Rectal smooth muscle tissue (tissue), 1 donor: ENCODE data around the gene ZDHHC20.

Source experiments
- H3K27ac ChIP-seq: one replicate; pipeline ENCODE4 v1.7.0; 2013; ENCODE audit warnings: low read depth, low read length, inconsistent platforms
- H3K27me3 ChIP-seq: one replicate; pipeline ENCODE4 v1.7.0; 2013; ENCODE audit warnings: low read length; ENCODE audit not compliant: control insufficient read depth, insufficient read depth
- H3K36me3 ChIP-seq: one replicate; pipeline ENCODE4 v1.7.0; 2013; ENCODE audit warnings: low read length; ENCODE audit not compliant: control insufficient read depth, insufficient read depth
- H3K4me1 ChIP-seq: one replicate; pipeline ENCODE4 v1.7.0; 2013; ENCODE audit warnings: low read length; ENCODE audit not compliant: control insufficient read depth, insufficient read depth
- H3K4me3 ChIP-seq: one replicate; pipeline ENCODE4 v1.7.0; 2013; ENCODE audit warnings: low read length
- H3K9ac ChIP-seq: one replicate; pipeline ENCODE4 v1.7.0; 2013; ENCODE audit warnings: low read length

Gene ZDHHC20

DNA sequence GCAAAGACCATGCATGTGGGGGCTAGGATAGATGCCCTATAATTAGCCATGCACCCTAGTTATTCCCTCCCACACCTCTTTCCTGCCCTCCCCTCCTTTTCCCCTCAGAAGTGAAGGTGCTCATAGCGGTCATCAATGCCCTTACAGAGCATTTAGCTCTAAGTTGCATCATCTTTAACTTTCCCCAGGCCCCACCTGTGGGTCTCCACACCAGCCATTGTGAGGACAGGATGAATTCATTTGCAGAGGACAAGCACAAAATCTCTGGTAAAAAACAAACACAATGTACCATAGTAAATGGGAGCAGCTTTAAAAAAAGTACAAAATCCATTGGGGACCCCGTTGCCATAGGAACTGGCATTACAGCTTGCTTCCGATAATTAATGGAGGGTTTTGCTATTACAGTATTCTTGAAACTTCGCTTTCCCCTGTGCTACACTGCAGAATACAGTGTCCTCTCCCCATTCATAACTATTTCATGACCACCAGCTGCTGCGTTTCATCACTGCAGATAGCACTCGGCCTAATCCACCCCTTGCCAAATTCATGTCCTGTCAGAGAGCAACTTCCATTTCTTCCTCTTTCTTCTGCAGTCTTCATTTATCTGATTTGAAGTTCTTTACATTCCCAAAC is 110.5 kb downstream of the ZDHHC20 start:
- no peaks in the 10 kb centered on the region for H3K4me1 ChIP-seq
- no peaks in the 10 kb centered on the region for H3K27me3 ChIP-seq
- no peaks in the 10 kb centered on the region for H3K36me3 ChIP-seq
- no peak overlapping the region for H3K4me3 ChIP-seq
- no peak overlapping the region for H3K27ac ChIP-seq
- H3K9ac ChIP-seq, result no peak overlapping the region

DNA sequence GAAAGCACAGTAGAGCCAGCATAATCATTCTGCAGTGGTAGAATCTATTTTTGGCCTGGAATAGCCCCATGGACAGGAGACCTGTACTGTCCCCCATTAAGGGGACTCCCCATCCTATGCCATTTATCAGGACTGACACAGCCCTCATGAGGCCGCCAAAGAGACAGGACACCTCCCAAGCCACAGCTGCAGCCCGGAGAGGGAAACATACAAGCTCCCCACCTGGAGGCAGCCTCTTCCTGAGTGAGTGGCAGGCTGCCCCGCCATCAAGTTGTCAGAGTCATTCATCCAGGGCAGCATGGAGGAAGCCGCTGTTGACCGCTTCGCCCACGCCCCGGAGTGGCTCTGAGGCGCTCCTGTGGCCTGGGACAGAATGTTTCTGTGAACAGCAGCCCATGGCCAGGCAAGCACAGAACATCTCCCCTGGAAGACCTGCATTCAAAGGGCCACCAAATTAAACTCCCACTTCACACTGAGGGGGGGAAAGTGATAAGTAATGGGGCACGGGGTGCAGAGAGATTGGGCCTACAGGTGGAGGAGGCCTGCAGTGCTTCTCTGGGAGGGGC is 111.3 kb downstream of the ZDHHC20 start:
- Histone ChIP-seq H3K27ac (no peak overlapping the region), H3K9ac (no peak overlapping the region), H3K27me3 (no peaks in the 10 kb centered on the region), H3K36me3 (no peaks in the 10 kb centered on the region), H3K4me3 (no peak overlapping the region), H3K4me1 (no peaks in the 10 kb centered on the region)

DNA sequence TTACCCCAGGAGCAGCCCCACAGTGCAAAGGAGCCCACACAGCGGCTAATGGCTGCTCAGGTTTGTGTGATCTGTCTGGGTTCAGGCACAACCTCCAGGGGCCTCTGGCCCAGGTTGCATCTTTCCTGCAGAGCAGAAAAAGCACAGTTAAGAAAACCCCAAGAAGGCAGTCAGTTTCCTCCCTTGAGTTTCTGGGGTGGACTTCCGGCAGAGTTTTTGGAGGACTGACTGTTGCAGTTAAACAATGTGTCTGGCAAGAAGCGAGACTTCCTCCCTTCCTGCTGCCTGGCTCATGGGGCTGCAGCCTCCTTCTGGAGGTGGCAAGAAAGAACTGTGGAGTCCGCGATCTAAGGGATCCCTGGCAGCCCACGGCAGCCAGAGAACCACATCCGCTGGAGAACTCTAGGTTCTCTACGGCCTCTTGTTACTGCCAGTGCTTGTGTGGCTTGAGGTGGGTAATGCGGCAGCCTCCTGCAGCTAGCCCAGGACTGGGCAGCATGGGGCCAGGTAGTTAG is 114.4 kb downstream of the ZDHHC20 start:
- no peaks in the 10 kb centered on the region for H3K36me3 ChIP-seq
- H3K4me1 ChIP-seq, result no peaks in the 10 kb centered on the region
- H3K9ac ChIP-seq, result no peak overlapping the region
- H3K27ac ChIP-seq, result no peak overlapping the region
- H3K4me3 ChIP-seq, result peak overlapping the region; percentile 19
- no peaks in the 10 kb centered on the region for H3K27me3 ChIP-seq

DNA sequence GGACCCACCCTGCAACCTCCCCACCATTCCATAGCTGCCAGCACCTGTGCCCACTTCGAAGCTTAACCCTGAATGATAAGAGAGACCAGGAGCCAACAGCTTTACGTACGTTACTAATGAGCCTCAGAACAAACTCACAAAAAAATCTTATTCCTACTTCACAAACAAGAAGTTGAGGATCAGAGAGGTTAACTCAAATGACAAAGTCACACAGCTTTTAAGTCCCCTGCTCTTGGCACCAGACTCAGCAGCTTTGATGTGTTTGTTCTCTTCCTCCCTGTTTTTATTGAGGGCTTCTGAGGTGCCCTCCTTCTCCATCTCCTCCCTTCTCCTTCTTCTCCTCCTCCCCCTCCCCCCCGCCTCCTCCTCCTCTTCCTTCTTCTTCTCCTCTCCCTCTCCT is 115.4 kb downstream of the ZDHHC20 start:
- no peak overlapping the region for H3K9ac ChIP-seq
- no peaks in the 10 kb centered on the region for H3K4me1 ChIP-seq
- no peak overlapping the region for H3K27ac ChIP-seq
- no peaks in the 10 kb centered on the region for H3K36me3 ChIP-seq
- no peaks in the 10 kb centered on the region for H3K27me3 ChIP-seq
- H3K4me3 ChIP-seq, result no peak overlapping the region

DNA sequence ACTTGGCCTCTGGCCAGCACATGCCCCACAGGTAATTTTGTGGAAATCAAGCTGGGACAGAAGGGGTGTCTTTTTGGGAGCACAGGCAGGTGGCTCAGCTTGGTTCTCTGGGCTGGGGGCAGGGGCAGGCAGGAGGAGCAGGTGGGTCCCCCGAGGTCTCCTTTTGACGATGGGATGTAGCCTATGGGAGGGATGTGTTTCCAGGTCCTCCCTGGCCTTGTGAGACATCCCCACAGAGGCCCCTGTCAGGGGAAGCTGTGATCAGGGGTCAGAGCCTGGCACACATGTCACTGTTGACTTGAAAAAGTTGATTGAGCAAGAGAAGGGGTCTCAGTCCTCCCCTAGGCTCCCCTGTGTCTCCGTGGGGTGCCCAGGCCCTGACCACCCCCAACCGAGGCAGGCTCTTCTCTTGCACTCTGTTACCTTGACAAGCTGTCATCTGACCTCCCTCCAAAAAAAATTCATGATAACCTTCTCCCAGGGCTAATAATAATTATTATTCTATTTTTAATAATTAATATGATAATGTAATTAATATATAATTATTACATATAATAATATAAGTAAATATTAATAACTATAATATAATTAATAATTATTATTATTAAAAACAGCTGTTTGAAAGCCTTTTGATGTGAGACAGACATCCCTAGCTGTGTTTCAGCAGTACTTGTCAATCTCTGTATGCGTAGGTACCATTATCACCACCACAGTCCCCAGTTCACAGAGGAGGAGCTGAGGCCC is 116.2 kb downstream of the ZDHHC20 start:
- no peak overlapping the region for H3K4me3 ChIP-seq
- H3K27ac ChIP-seq, result no peak overlapping the region
- no peaks in the 10 kb centered on the region for H3K4me1 ChIP-seq
- H3K27me3 ChIP-seq, result no peaks in the 10 kb centered on the region
- H3K9ac ChIP-seq, result no peak overlapping the region
- no peaks in the 10 kb centered on the region for H3K36me3 ChIP-seq

DNA sequence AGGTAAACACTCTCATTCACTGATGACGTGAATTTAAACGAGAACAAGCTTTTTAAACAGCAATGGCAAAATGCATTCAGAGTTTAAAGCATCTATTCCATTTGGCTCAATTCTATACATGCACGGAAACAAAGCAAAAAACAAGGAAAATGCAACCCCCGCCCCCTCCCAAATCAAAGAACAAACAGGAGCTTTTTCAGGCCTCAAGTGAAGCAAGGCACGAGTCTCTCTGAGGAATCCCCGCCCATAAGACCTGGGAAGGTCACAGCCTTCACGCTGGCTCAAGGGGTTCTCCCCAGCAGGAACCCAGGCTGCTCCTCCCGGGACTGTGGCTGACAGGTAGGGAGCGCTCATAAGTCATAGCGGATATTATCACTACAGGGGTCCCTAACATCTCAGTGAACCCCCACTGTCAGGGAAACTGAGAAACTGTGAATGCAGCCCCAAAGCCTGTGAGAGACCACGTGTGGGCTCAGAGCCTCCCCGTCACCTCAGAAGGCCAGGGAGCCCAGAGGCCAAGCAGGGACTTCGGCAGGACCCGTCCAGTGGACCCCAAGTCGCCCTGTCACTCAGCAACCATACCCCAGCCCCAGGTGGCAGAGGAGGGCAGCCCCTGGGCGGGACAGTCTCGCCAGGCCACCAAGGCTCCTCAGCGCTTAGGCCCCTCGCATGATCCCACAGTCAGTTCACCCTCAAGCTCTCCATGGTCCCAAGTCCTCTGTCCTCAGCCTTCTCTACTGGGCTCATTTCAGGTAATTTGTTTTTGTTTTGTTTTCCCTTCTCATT is 117.3 kb downstream of the ZDHHC20 start:
- no peaks in the 10 kb centered on the region for H3K4me1 ChIP-seq
- no peak overlapping the region for H3K27ac ChIP-seq
- no peaks in the 10 kb centered on the region for H3K36me3 ChIP-seq
- H3K27me3 ChIP-seq, result no peaks in the 10 kb centered on the region
- no peak overlapping the region for H3K9ac ChIP-seq
- H3K4me3 ChIP-seq, result no peak overlapping the region

DNA sequence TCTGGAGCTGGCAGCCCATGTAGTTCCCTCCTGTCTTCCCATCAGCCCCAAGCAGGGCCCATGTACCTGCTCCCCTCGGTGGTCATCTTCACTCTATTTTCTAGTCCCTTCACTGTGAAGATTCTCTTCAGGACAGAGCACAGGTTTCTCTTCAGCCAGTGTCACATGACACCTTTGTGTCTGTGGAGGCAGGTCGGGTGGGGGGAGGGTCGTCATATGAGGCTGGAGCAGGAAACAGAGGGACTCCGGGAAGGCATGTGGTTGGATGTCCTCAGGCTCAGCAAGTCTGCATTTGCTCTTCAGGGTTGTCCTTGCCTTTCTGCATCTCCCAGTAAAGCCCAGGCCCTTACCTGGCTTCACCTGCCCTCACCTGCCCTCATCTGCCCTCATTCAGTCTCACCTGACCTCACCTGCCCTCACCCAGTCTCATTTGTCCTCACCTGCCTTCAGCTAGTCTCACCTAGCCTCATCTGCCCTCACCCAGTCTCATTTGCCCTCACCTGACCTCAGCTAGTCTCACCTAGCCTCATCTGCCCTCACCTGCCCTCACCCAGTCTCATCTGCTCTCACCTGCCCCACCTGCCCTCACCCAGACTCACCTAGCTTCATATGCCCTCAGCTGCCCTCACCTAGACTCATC is 120.3 kb downstream of the ZDHHC20 start:
- Histone ChIP-seq H3K27ac (no peak overlapping the region), H3K36me3 (no peaks in the 10 kb centered on the region), H3K4me1 (no peaks in the 10 kb centered on the region), H3K4me3 (no peak overlapping the region), H3K27me3 (no peaks in the 10 kb centered on the region), H3K9ac (no peak overlapping the region)

DNA sequence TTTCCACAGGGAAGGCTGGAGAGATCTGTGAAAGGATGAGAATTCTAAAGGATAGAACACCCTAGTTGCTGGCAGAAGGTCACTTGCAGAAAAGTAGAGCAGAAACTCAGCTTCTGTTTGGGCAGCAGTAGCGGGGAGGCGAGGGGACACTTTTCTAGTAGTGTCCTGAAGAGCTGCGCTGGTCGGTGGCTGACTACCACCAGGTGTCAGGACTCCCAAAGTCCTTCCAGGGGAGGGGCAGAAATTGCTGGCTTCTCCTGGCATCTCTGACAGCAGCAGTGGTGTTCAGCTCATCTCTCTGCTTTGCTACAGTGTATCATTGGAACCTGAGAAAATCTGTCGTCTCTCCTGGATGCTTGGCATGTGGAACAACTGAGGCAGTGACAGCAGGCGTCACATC is 120.9 kb downstream of the ZDHHC20 start:
- Histone ChIP-seq H3K4me3 (no peak overlapping the region), H3K27me3 (no peaks in the 10 kb centered on the region), H3K36me3 (no peaks in the 10 kb centered on the region), H3K4me1 (no peaks in the 10 kb centered on the region), H3K9ac (no peak overlapping the region), H3K27ac (no peak overlapping the region)

DNA sequence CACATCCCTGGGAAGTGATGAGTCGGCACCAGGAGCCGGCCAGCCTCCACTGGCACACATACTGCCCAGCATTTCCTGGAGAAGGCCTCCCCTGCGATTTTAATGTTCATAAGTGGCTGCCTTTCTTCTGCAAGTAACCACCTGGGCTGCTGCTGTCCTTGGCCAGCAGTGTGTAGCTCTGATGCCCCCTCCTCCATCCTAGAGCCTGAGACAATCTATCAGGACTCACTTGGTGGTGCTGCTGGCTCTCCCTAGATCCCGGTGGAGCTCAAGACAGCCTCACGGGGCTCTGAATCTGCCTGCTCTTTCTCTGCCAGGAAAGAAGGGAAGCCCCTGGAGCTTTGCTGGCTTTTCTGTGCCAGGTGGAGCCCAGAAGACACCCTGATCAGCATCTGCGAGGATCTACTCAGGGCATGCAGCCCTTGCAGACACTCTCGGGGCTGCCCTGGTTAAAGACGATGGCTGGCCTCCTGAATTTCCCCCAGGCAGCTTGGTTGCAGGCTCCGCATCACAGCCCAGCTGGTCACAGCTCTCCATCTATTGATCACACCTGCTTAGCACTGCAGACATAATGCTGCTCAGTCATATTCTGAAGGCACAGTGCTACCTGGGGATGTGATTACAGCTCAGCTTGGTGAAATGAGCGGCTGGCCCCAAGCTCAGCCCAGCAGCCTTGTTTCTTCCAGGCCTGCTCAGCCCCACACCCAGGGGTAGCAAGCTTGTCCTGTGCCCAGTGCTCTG is 122.3 kb downstream of the ZDHHC20 start:
- no peak overlapping the region for H3K9ac ChIP-seq
- no peaks in the 10 kb centered on the region for H3K4me1 ChIP-seq
- no peaks in the 10 kb centered on the region for H3K36me3 ChIP-seq
- H3K27ac ChIP-seq, result no peak overlapping the region
- H3K4me3 ChIP-seq, result no peak overlapping the region
- no peaks in the 10 kb centered on the region for H3K27me3 ChIP-seq

DNA sequence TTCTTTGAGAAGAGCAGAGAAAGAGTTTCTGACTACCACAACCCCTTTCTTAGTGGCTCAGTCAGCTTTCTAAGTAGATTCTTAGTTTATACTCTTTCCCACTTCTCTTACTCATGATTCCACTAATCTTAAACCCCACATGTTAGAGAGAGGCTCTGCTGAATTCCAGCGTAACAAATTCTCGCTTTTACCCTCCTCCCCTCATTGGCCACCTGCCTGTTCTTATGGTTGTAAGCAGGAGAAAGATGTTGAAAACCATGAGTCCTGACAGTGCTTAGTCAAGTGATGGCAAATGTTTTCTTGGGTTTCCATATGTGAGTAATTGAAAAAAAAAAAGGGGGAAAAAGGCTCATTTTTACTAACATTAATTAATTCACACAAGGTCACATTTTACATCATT is 125.9 kb downstream of the ZDHHC20 start:
- H3K27me3 ChIP-seq, result no peaks in the 10 kb centered on the region
- H3K4me3 ChIP-seq, result no peak overlapping the region
- H3K27ac ChIP-seq, result no peak overlapping the region
- H3K4me1 ChIP-seq, result no peaks in the 10 kb centered on the region
- H3K36me3 ChIP-seq, result peaks cover 2% of the 10 kb centered on the region
- no peak overlapping the region for H3K9ac ChIP-seq

DNA sequence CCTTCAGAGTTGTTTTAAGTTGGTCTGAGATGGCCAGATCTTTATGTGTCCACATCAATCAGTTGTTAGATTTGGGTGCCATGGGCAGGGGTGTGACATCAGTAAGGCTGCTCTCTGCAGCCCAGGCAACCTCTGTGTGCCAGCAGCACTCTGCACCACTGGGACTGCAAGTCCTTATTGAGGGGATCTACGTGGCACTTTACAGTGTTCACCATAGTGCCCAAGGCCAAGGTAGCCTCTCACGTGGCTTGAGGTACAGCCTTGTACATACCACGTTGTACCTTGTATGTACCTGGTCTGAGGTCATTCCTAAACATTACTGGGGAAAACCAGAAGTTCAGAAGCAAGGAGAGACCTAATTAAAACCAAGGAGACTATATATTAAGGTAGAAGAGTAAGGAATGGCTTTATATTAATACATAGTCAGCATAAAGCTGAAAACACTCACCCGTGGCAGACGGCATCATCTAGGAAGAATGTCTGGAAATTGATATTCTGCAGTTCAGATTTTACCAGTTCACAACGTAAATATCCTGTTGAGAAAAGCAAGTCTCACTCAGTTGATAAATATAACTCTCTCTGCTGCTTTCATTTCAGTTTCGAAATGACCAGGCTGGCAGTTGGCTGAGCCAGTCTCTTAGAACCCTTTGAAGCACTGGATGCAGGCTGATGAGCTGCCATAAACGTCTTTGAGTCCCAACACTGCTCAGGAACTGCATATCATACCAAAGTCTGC is 128.8 kb downstream of the ZDHHC20 start:
- Histone ChIP-seq H3K27me3 (no peaks in the 10 kb centered on the region), H3K36me3 (peaks cover 2% of the 10 kb centered on the region), H3K4me1 (no peaks in the 10 kb centered on the region), H3K27ac (no peak overlapping the region), H3K4me3 (no peak overlapping the region), H3K9ac (no peak overlapping the region)
